Measurements from ENCODE around the gene DYRK1B. TPM values are rescaled to one million over a fixed set of nuclear protein-coding genes. Genes with fewer than 3 reads are reported as not detected.

DYRK1B gene
- total RNA-seq, 2 experiments from 2014 or later: 13.8 to 14.2 TPM

DNA sequence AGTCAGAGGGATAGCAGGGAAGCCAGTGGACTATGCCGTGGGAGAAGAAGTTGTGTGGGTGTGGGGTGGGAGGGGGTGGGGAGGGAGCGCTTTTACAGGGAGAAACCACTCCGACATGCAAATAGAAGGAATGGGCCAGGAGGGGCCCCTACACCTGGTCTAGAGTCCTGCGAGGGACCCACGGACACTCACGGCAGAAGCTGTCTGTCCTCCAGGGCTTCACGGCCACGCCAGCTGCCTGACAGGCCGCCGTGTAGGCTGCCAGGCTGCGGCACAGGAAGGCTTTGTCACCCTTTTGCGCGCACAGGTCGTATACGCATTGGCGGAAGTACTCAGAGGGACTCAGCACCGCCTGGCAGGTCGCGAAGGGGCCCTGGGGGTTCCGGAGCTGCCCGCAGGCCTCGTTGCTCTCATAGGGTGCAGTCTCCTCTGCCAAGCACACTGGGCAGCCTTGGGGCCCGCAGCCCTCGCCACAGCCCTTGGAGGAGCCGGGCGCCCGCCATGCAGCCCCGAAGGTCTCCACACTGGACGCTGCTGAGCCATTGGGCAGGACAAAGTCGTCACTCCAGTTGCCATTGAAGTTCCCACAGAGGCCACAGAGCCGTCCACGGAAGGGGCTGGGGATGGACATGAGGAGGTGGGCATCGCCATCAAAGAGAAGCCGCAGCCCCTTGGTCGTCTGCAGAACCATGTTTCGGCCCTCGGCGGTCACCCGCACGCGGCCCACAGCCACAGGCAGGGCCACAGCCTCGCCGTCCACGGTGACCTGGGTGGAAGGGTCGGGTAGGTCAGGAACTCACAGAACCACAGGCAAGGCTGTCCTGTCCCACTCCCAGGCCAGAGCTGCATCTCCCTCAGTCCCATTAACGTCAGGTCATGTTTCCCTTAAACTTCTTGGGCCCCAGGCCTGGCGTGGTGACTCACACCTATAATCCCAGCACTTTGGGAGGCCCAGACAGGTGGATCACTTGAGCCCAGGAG is 38.2 kb upstream of the DYRK1B start:
- ChIA-PET CTCF (no interaction called here), POLR2A (no interaction called here)
- Mint-ChIP-seq H3K4me3 (no peak overlapping the region), H3K27ac (no peak overlapping the region), H3K9me3 (no peaks in the 10 kb centered on the region), H3K4me1 (no peaks in the 10 kb centered on the region), H3K36me3 (ENCODE audit: low read depth) (no peaks in the 10 kb centered on the region), H3K27me3 (no peaks in the 10 kb centered on the region)
- DNase-seq: no peak

GRCh38 chr19:39871362-39871761 is 37.4 kb upstream of the DYRK1B start:
- Mint-ChIP-seq H3K36me3 (ENCODE audit: low read depth) (no peaks in the 10 kb centered on the region), H3K27ac (no peak overlapping the region), H3K27me3 (no peaks in the 10 kb centered on the region), H3K4me3 (no peak overlapping the region), H3K9me3 (no peaks in the 10 kb centered on the region), H3K4me1 (no peaks in the 10 kb centered on the region)
- ChIA-PET CTCF (no interaction called here), POLR2A (no interaction called here)
- DNase-seq: no peak

GRCh38 chr19:39870171-39870971 is 36.4 kb upstream of the DYRK1B start:
- Mint-ChIP-seq H3K9me3 (no peaks in the 10 kb centered on the region), H3K27me3 (no peaks in the 10 kb centered on the region), H3K27ac (no peak overlapping the region), H3K36me3 (ENCODE audit: low read depth) (no peaks in the 10 kb centered on the region), H3K4me1 (no peaks in the 10 kb centered on the region), H3K4me3 (no peak overlapping the region)
- ChIA-PET CTCF (no interaction called here), POLR2A (no interaction called here)
- DNase-seq: no peak

GRCh38 chr19:39867952-39868351 is 34.0 kb upstream of the DYRK1B start:
- ChIA-PET POLR2A (no interaction called here), CTCF (interaction anchor here (1.2 to 1.6 kb wide), 2 partner anchors 24 to 75 kb away, joined by 3 to 4 read pairs; no protein-coding TSS in a partner anchor)
- no peaks in the 10 kb centered on the region for H3K4me1 Mint-ChIP-seq
- no peaks in the 10 kb centered on the region for H3K9me3 Mint-ChIP-seq
- H3K27me3 Mint-ChIP-seq: no peaks in the 10 kb centered on the region
- no peak overlapping the region for H3K27ac Mint-ChIP-seq
- DNase-seq: no peak
- H3K4me3 Mint-ChIP-seq: no peak overlapping the region
- no peaks in the 10 kb centered on the region for H3K36me3 Mint-ChIP-seq (ENCODE audit: low read depth)

DNA sequence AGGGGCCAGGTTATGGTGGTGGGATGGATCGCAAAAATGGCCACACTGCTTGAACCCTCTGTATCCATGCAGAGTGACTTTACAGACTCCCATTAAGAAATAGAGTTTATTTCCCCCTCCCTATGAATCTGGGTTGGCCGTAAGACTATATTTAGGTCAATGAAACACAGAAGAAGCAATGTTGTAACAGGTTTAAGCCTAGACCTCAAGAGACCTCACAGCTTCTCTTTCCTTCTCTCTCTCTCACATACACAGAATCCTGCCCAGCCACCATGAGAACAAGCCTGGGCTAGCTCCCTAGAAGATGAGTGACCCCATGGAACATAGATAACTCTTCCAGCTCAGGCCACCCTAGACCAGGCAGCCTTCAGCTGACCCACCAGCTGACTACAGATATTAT is 33.2 kb upstream of the DYRK1B start:
- no peak for DNase-seq
- no peak overlapping the region for H3K27ac Mint-ChIP-seq
- no peaks in the 10 kb centered on the region for H3K36me3 Mint-ChIP-seq (ENCODE audit: low read depth)
- CTCF ChIA-PET: interaction anchor here (0.9 kb wide), 1 partner anchor 25 kb away, joined by 4 read pairs; no protein-coding TSS in a partner anchor
- POLR2A ChIA-PET: no interaction called here
- no peaks in the 10 kb centered on the region for H3K27me3 Mint-ChIP-seq
- H3K4me3 Mint-ChIP-seq: no peak overlapping the region
- H3K4me1 Mint-ChIP-seq: no peaks in the 10 kb centered on the region
- H3K9me3 Mint-ChIP-seq: no peaks in the 10 kb centered on the region

DNA sequence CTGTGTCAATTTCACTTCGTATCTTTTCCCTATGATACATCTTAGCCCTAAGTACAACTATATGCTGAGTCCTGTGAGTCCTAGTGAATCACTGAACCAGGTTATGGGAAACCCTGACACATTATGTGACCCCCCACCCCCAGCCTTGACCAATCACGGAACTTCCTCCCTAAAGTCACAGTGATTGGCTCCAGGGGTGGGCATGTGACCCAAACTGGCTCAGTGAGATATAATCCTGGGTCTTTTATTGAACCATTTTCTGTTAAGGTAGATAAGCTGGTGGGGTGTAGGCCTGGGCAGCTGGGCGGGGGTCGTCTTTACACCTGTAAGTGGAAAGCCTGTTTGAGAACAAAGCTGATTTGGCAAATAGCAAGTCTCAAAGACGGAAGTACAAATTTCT is 32.0 kb upstream of the DYRK1B start:
- Mint-ChIP-seq H3K27me3 (no peaks in the 10 kb centered on the region), H3K4me1 (no peaks in the 10 kb centered on the region), H3K27ac (no peak overlapping the region), H3K4me3 (no peak overlapping the region), H3K9me3 (no peaks in the 10 kb centered on the region), H3K36me3 (ENCODE audit: low read depth) (no peaks in the 10 kb centered on the region)
- no peak for DNase-seq
- POLR2A ChIA-PET: no interaction called here
- CTCF ChIA-PET: no interaction called here

- H3K27ac Mint-ChIP-seq: no peak overlapping the region
- no peaks in the 10 kb centered on the region for H3K36me3 Mint-ChIP-seq (ENCODE audit: low read depth)
- H3K4me1 Mint-ChIP-seq: no peaks in the 10 kb centered on the region
- ChIA-PET CTCF (no interaction called here), POLR2A (no interaction called here)
- no peaks in the 10 kb centered on the region for H3K9me3 Mint-ChIP-seq
- no peaks in the 10 kb centered on the region for H3K27me3 Mint-ChIP-seq
- H3K4me3 Mint-ChIP-seq: no peak overlapping the region
- no peak for DNase-seq
Measured at GRCh38 chr19:39865186-39865585, 31.2 kb upstream of the DYRK1B start.

GRCh38 chr19:39864118-39864517 is 30.2 kb upstream of the DYRK1B start:
- H3K4me3 Mint-ChIP-seq: no peak overlapping the region
- no peaks in the 10 kb centered on the region for H3K9me3 Mint-ChIP-seq
- no peak for DNase-seq
- H3K27me3 Mint-ChIP-seq: peaks cover 2% of the 10 kb centered on the region
- CTCF ChIA-PET: no interaction called here
- no peaks in the 10 kb centered on the region for H3K4me1 Mint-ChIP-seq
- H3K27ac Mint-ChIP-seq: no peak overlapping the region
- POLR2A ChIA-PET: no interaction called here
- H3K36me3 Mint-ChIP-seq (ENCODE audit: low read depth): no peaks in the 10 kb centered on the region

- POLR2A ChIA-PET: no interaction called here
- H3K4me3 Mint-ChIP-seq: peak overlapping the region; percentile 32
- H3K27me3 Mint-ChIP-seq: peaks cover 4% of the 10 kb centered on the region
- peaks cover 6% of the 10 kb centered on the region for H3K4me1 Mint-ChIP-seq
- no peaks in the 10 kb centered on the region for H3K9me3 Mint-ChIP-seq
- peak overlapping the region; percentile 34 for H3K27ac Mint-ChIP-seq
- CTCF ChIA-PET: no interaction called here
- peak; percentile 64 for DNase-seq
- H3K36me3 Mint-ChIP-seq (ENCODE audit: low read depth): no peaks in the 10 kb centered on the region
Measured at GRCh38 chr19:39858541-39858940, 24.6 kb upstream of the DYRK1B start.

GRCh38 chr19:39852882-39853281 is 18.9 kb upstream of the DYRK1B start:
- H3K27ac Mint-ChIP-seq: no peak overlapping the region
- no peaks in the 10 kb centered on the region for H3K9me3 Mint-ChIP-seq
- ChIA-PET POLR2A (no interaction called here), CTCF (no interaction called here)
- H3K4me1 Mint-ChIP-seq: no peaks in the 10 kb centered on the region
- no peaks in the 10 kb centered on the region for H3K36me3 Mint-ChIP-seq (ENCODE audit: low read depth)
- no peak for DNase-seq
- H3K27me3 Mint-ChIP-seq: peaks cover 6% of the 10 kb centered on the region
- H3K4me3 Mint-ChIP-seq: no peak overlapping the region

DNA sequence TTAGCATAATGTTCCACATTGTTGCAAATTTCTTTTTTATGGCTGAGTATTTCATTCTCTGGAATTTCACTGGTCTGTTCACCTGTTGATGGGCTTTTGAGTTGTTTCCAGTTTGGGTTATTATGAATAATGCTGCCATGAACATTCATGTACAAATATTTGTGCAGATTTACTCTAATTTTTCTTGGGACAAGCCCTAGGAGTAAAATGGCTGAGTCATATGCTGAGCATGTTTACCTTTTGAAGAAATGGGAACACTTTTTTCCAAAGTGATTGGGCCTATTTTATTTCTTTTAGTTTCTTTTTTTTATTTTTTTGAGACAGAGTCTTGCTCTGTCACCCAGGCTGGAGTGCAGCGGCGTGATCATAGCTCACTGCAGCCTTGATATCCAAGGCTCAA is 16.9 kb upstream of the DYRK1B start:
- ChIA-PET POLR2A (no interaction called here), CTCF (no interaction called here)
- Mint-ChIP-seq H3K27ac (no peak overlapping the region), H3K36me3 (ENCODE audit: low read depth) (no peaks in the 10 kb centered on the region), H3K9me3 (no peaks in the 10 kb centered on the region), H3K27me3 (peaks cover 6% of the 10 kb centered on the region), H3K4me1 (peaks cover 12% of the 10 kb centered on the region), H3K4me3 (no peak overlapping the region)
- no peak for DNase-seq

- Mint-ChIP-seq H3K27me3 (peaks cover 3% of the 10 kb centered on the region), H3K9me3 (no peaks in the 10 kb centered on the region), H3K4me3 (no peak overlapping the region), H3K36me3 (ENCODE audit: low read depth) (peaks cover 3% of the 10 kb centered on the region), H3K4me1 (peaks cover 28% of the 10 kb centered on the region), H3K27ac (no peak overlapping the region)
- POLR2A ChIA-PET: no interaction called here
- CTCF ChIA-PET: interaction anchor here (0.8 kb wide), 1 partner anchor 122 kb away, joined by 4 read pairs; the partner anchor contains the start of gene PSMC4
- no peak for DNase-seq
Measured at GRCh38 chr19:39848392-39848791, 14.4 kb upstream of the DYRK1B start.

GRCh38 chr19:39847525-39847924 is 13.6 kb upstream of the DYRK1B start:
- Mint-ChIP-seq H3K4me3 (no peak overlapping the region), H3K27me3 (peaks cover 3% of the 10 kb centered on the region), H3K9me3 (no peaks in the 10 kb centered on the region), H3K4me1 (peaks cover 36% of the 10 kb centered on the region), H3K36me3 (ENCODE audit: low read depth) (peaks cover 3% of the 10 kb centered on the region), H3K27ac (no peak overlapping the region)
- ChIA-PET POLR2A (interaction anchor here (1.5 to 3.7 kb wide), 2 partner anchors 8 to 123 kb away, joined by 4 to 26 read pairs; partner anchors contain the start of gene PSMC4), CTCF (interaction anchor here (0.8 to 7.6 kb wide), 3 partner anchors 18 to 123 kb away, joined by 3 to 114 read pairs (median 4); partner anchors contain the start of gene PSMC4)
- no peak for DNase-seq
